ENCODE data around the gene PDGFC. TPM values are rescaled to one million over a fixed set of nuclear protein-coding genes. Genes with fewer than 3 reads are reported as not detected.

Gene PDGFC
- total RNA-seq, 4 donors from 2014 or later, result 8.4 to 34.7 (median 21.9) TPM

GRCh38 chr4:156754832-156755570 lies 216.6 kb downstream of the PDGFC start:
- H3K4me3 ChIP-seq, result no peak overlapping the region
- 60 to 65% methylated on average over 5 of the region's 5 CpGs for WGBS, 2 donors
- H3K27ac ChIP-seq, result no peak overlapping the region
- H3K4me1 ChIP-seq, result no peaks in the 10 kb centered on the region
- no peaks in the 10 kb centered on the region for H3K36me3 ChIP-seq
- DNase-seq (ENCODE audit: low spot score in 2 of 2), result no peak
- TF ChIP-seq EP300 (IDR thresholded peaks at IDR 0.05) (no peak), CTCF (IDR thresholded peaks at IDR 0.05) (no peak), POLR2A (IDR thresholded peaks at IDR 0.05) (no peak)
- no peaks in the 10 kb centered on the region for H3K9me3 ChIP-seq
- no peaks in the 10 kb centered on the region for H3K27me3 ChIP-seq

GRCh38 chr4:156751486-156751885 lies 220.1 kb downstream of the PDGFC start:
- Histone ChIP-seq H3K4me3 (no peak overlapping the region), H3K36me3 (no peaks in the 10 kb centered on the region), H3K9me3 (no peaks in the 10 kb centered on the region), H3K27ac (no peak overlapping the region), H3K4me1 (no peaks in the 10 kb centered on the region), H3K27me3 (no peaks in the 10 kb centered on the region)
- WGBS, 2 donors, result 43 to 49% methylated on average over 1 of the region's 1 CpG
- DNase-seq (ENCODE audit: low spot score in 2 of 2), result no peak
- no peak for TF ChIP-seq EP300 (IDR thresholded peaks at IDR 0.05)
- TF ChIP-seq CTCF (IDR thresholded peaks at IDR 0.05), result no peak
- no peak for TF ChIP-seq POLR2A (IDR thresholded peaks at IDR 0.05)

- H3K27ac ChIP-seq, result no peak overlapping the region
- H3K36me3 ChIP-seq, result no peaks in the 10 kb centered on the region
- no peak overlapping the region for H3K4me3 ChIP-seq
- WGBS, 2 donors, result 84 to 86% methylated on average over 5 of the region's 5 CpGs
- H3K9me3 ChIP-seq, result no peaks in the 10 kb centered on the region
- no peak for DNase-seq (ENCODE audit: low spot score in 2 of 2)
- H3K4me1 ChIP-seq, result no peaks in the 10 kb centered on the region
- no peaks in the 10 kb centered on the region for H3K27me3 ChIP-seq
- TF ChIP-seq EP300 (IDR thresholded peaks at IDR 0.05) (no peak), POLR2A (IDR thresholded peaks at IDR 0.05) (no peak), CTCF (IDR thresholded peaks at IDR 0.05) (no peak)
These were observed 221.9 kb downstream of the PDGFC start for GRCh38 chr4:156749426-156750403.

- TF ChIP-seq POLR2A (IDR thresholded peaks at IDR 0.05) (no peak), CTCF (IDR thresholded peaks at IDR 0.05) (no peak), EP300 (IDR thresholded peaks at IDR 0.05) (no peak)
- 61 to 70% methylated on average over 6 of the region's 6 CpGs for WGBS, 2 donors
- peaks cover 0 to 16% (median 0%) of the 10 kb centered on the region in 4 donors for H3K9me3 ChIP-seq
These were observed 225.5 kb downstream of the PDGFC start for GRCh38 chr4:156746111-156746510.

GRCh38 chr4:156738766-156739165 lies 232.8 kb downstream of the PDGFC start:
- 88 to 92% methylated on average over 2 of the region's 2 CpGs for WGBS, 2 donors

More at GRCh38 chr4:156746111-156746510, 225.5 kb downstream of the PDGFC start:
- Histone ChIP-seq H3K4me1 (no peaks in the 10 kb centered on the region), H3K27ac (no peak overlapping the region), H3K36me3 (no peaks in the 10 kb centered on the region), H3K27me3 (no peaks in the 10 kb centered on the region), H3K4me3 (no peak overlapping the region)
- no peak for DNase-seq (ENCODE audit: low spot score in 2 of 2)

More at GRCh38 chr4:156738766-156739165, 232.8 kb downstream of the PDGFC start:
- no peak overlapping the region for H3K27ac ChIP-seq
- no peak for DNase-seq (ENCODE audit: low spot score in 2 of 2)
- peaks cover 0 to 16% (median 0%) of the 10 kb centered on the region in 4 donors for H3K9me3 ChIP-seq
- no peaks in the 10 kb centered on the region for H3K27me3 ChIP-seq
- TF ChIP-seq CTCF (IDR thresholded peaks at IDR 0.05) (no peak), POLR2A (IDR thresholded peaks at IDR 0.05) (no peak), EP300 (IDR thresholded peaks at IDR 0.05) (no peak)
- no peaks in the 10 kb centered on the region for H3K36me3 ChIP-seq
- no peak overlapping the region for H3K4me3 ChIP-seq
- no peaks in the 10 kb centered on the region for H3K4me1 ChIP-seq
